ENCODE data around the gene P2RY6. TPM values are rescaled to one million over a fixed set of nuclear protein-coding genes. Genes with fewer than 3 reads are reported as not detected.

Gene P2RY6
- total RNA-seq, 1 experiment from 2014 or later = 9.9 TPM

DNA sequence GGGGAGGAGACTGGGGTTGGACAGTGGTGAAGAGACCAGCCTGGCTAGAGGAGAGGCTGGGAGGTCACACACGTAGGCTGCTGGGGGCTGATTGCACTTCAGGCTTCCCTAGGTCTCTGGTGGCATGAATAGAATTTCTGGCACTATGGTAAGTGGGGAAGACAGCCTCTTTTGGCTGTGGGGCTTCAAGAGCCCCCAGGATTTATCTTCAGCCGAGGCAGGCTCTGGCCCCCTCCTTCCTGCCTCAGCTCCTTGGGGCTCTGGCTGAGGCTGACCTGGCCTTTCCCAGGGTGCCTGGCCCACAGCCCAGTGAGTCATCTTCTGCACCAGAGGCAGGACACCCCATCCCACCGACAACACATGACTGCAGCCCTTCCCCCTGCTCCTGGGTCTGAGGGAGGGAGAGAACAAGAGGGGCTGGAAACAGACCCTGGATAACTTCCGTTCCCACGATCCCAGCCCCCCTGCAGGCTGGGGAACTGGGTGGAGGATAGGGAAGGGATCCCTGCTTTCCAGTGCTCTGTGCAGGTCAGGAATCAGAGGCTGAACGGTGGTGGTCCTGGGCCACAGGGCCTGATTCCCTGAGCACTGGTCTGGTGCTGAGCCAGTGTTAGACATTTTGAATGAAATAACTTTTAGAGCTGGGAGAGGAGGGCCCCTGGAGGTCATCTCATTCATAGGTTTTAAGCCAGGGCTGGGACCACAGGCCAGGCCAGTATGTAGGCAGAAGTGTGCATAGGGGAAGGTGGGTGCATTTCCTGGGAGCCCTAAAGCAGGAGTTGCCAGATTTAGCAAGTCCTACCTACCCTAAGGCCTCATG, 62.5 kb downstream of the P2RY6 start:
- DNase-seq (ENCODE audit: low read depth) = peak; percentile 93

DNA sequence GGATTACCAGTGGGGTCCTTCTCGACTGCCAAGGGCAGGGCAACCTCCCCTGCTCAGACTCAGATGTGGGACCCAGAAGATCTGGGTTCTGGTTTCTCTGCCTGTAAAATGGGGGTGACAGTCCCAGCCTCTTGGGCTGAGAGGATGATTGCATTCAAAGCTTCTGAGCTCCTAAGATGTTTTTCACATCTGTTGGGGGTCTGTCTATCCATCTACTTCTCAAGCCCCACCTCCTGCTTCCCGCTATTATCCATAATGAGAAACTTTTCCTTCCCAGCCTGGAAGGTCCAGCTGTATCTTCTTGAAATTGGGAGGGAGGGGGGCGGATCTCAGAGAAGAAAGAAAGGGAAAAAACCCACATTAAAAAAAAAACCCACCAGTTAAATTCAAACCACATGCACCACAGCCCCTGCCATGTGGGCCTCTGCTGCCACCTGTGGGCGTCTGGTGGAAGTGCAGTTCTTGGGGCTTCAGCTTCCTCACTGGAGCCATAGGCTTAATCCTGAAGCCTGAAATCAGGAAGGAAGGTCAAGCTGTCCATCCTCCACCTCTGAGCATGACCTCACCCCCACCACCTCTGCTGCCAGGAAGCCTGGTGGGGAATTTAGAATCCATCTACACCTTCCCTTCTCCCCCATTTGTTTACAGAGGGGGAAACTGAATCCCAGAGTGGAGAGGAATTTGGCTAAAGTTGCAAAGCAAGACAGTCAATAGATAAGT, 63.2 kb downstream of the P2RY6 start:
- DNase-seq (ENCODE audit: low read depth) = peak; percentile 88

DNA sequence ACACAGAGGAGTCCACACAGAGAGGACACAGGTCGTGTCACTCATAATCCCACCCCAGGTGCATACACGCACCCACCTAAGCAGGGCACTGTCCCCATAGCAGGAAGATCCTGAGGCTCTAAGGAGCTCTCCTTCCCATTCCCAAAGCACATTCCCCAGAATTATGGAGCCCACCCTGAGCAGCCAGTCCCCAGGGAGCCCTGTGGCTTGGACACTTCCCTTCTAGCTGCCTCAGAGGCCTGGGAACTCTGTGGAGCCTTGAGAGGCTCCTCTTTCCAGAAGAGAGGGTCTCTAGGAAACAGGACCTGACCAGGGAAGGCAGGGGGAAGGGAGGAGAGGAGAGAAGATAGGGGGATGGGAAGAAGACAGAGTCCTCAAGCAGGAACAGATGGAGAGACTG, 65.7 kb downstream of the P2RY6 start:
- DNase-seq (ENCODE audit: low read depth) = no peak

DNA sequence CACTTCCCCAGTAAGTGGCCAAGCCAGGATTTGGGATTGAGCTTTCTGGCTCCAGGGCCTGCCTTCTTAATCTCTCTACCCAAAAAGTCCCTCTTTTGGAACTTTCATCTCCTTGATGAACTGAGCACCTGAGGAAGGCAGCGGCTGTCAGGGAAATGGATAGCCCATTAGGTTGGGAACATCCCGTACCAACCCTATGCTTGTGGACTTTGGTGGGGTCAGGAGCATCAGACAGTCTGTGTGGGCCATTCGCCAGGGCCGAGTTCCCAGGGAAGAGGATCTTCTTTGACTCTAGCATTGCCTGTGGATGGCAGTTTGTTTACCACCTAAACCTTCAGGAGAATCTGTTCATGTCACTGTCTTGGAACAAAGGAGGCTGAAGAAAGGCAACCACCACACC, 66.1 kb downstream of the P2RY6 start:
- no peak for DNase-seq (ENCODE audit: low read depth)

DNA sequence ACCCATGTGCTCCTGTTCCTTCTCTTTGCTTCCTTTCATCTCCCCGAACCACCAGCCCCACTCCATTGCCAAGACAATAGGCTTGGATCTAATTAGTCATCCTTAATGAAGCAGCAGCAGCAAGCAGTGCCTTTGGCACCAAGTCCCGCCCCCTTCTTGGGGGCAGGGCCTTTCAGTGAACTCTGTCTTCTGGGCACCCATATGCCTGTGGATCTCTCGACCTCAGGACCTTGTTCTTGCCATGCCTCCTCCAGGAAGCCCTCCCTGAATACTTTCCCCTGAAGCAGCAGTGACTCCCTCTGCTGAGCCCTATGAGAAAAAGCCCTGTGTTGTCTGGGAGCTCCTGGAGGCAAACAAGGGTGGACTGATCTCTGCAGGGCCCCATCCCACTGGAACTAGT, 68.0 kb downstream of the P2RY6 start:
- DNase-seq (ENCODE audit: low read depth) = peak; percentile 57

DNA sequence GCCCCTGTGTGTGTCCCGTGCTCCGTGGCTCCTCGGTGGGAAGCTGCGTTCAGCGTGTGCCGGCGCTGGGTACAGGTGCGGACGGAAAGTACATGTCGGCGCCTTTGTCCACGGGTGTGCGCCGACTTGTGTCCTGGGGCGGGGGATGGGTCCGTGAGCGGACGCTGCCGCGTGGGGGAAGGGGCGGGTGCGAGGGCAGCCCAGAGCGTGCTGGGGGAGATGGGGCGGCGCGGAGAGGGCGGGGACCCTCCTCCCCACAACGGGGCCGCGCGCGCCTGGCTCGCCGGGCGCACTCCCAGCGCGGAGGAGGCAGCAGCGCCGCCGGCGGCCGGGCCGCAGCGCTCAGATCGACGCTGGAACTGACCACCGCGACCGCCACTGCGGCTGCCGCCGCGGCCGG, 70.5 kb downstream of the P2RY6 start:
- no peak for DNase-seq (ENCODE audit: low read depth)

DNA sequence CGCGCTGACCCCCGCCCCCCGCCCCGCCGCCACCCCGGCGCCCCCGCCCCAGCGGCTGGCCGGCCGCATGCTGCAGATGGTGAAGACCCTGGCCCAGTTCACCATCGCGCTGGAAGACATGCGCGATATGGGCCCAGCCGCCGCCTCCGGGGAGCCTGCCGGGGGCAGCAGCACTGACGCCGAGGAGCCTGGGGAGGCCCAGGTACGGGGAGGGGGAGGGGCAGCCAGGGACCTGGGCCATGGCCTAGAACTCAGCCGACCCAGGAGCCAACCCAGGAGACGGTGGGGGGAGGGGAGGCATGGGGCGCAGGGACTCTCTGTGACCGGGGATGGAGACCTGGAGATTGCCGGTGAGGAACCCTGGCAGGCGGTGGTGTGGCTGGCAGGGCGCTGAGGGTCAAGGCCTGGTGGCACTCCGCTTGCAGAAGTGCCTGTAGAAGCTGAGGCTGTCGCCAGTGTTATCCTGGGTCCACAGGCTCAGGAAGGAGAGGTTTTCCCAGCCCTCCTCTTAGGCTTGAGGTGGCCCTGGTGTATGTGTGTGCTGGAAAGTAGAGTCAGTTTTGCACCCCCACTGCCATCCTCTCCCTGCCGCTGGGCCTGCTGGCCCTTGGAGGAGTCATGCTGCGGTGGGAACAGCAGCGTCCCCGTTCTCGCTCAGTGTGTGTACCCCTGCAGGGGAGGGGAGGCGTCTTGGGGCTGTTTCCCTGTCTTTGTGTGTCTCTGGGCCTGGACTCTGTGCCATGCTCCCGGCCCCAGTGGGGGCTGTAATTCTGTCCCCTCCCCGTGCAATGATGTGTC, 71.1 kb downstream of the P2RY6 start:
- DNase-seq (ENCODE audit: low read depth) = no peak

DNA sequence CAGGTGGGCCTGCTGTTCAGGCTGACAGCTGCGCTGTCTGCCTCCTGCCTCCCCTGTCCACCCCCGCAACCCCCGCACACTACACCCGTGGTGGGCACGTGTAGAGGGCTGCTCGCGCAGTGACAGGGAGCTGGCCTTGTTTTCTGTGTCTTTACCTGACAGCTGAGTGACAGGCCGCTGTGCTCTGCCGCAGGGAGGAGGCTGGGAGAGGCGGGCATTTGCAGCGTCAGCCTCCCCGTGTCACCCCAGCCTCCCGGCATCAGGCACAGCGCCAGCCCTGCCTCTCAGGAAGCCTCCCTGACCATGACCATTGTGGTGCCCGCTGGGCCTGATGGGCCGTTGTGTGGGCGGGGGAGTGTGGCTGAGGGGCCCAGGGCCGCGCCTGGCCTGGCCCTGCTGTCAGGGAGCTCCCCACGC, 72.1 kb downstream of the P2RY6 start:
- DNase-seq (ENCODE audit: low read depth) = no peak

DNA sequence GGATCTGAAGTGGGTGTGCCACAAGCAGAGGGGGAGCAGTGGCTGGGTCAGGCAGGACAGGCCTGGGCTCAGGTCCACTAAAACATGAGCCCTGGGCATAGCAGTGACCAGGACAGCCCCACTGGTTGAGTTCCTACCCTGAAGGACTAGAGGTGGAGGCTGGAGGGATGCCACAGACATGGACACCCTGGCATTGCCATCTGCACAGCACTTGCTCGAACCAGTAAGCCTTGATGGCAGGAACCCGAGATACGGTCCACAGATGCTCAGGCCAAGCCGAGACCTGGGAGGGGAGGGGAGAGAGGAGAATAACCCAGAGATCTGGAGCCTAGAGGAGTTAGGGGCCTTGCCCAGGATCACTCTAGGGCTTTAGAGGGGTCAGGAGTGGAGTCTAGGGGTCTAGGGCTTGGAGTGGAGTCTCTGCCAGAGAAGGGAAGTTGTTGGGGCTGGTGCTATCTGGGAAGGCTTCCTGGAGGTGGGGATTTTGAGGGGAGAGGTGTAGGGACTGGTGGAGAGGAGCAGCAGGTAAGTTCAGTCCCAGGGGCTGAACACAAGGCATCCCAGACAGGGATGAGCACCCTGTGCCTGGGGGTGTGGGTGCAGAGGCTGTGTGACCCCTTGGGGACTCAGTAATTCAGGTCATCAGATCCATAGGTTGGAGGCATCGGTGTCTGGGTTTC, 73.5 kb downstream of the P2RY6 start:
- no peak for DNase-seq (ENCODE audit: low read depth)

DNA sequence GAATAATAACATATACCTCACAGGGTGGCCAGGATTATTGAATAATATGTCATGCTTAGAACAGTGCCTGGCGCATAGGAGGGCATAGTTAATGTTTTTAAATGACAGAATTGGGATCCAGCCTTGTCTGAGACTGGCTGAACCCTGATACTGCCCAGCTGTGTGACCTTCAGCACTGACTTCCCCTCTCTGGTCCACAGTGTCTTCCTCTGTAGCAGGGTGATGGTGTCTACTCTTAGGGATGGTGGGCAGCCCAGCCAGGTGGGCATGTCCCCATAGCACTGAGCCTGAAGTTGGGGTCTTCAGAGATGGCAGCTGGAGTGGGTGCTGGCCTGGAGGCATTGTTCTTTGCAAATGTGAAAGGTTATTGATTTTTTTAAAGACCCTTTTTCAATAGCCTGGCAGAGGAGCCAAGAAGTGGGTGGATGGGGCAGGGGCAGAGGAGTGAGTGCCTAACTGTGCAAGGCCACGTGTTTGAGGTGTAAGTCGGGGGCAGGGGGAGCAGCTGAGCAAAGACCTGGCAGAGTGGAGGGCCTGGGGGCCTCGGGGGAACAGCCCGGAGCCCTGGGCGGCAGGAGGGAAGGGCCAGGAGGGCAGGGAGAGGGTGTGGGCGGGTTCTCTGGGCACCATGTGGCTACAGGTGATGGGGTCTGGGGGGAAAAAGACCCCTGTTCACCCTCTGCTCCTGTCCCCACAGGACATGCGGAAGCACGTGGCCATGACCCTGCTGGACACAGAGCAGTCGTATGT, 74.2 kb downstream of the P2RY6 start:
- DNase-seq (ENCODE audit: low read depth) = no peak

DNA sequence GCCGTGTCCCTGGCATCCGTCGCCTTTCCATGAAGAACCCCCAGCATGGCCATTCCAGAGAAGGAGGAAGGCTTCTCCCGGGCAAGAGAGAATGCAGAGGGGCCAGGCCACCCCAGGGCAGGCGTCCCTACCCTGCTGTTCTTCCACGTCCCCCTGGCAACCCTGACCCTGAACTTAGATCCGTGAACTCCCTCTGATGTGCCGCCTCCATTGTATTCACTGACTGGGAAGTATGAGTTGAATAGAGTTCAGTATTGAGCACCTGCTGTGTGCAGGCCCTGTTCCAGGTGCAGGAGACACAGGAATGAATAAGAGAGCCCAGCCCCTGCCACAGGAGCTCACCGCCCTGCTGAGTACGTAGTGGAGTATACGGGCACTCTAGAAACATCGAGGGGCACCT, 74.9 kb downstream of the P2RY6 start:
- DNase-seq (ENCODE audit: low read depth) = no peak

Other genes with a start within 250 kb of the P2RY6 start
- gene FCHSD2, start 130.0 kb upstream of the P2RY6 start, total RNA-seq (2014; rRNA removed; shearing (Covaris generic)) = 11.0 and 12.4 TPM in 2 replicates
- 1.3 and 2.2 TPM in 2 replicates for gene P2RY2, start 54.1 kb upstream of the P2RY6 start, total RNA-seq (2014; rRNA removed; shearing (Covaris generic))
- 9.1 and 9.4 TPM in 2 replicates for gene ARHGEF17, start 35.9 kb downstream of the P2RY6 start, total RNA-seq (2014; rRNA removed; shearing (Covaris generic))
- 4.2 and 5.1 TPM in 2 replicates for gene RELT, start 104.1 kb downstream of the P2RY6 start, total RNA-seq (2014; rRNA removed; shearing (Covaris generic))

Measured in RPMI7951 (cell line).